HG03175 (cell line): ENCODE data around the gene ADD3.
"Not testable (repeated sequence)": the region's sequence is repeated elsewhere in the genome, so short reads cannot be mapped to it uniquely, and the experiment has no call there.

ENCODE experiments used
- ATAC-seq: cut with Tn5 transposase; IDR thresholded peaks from one replicate; pipeline ENCODE4 v1.9.1; 2021; ENCODE audit warnings: mild to moderate bottlenecking, moderate library complexity; ENCODE audit not compliant: unreplicated experiment

ADD3 gene

DNA sequence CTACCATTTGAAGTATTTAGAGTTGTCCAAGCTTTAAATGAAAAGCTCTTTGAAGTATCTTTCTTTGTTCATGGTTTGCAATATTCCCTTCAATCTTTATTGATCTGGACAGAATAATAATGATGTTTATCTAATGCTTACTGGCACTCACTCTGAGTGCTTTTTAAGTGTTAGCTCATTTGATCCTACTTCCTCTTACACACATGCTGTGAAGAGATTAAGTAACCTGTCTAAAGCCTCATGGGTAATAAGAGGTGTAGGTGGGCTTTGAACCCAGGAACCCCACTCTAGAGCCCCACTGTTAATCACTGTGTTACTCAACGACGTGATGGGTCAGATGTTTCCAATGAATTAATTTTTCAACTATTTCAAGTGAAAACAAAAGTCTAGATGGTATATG is 31.1 kb upstream of the ADD3 start:
- ATAC-seq, result no peak

DNA sequence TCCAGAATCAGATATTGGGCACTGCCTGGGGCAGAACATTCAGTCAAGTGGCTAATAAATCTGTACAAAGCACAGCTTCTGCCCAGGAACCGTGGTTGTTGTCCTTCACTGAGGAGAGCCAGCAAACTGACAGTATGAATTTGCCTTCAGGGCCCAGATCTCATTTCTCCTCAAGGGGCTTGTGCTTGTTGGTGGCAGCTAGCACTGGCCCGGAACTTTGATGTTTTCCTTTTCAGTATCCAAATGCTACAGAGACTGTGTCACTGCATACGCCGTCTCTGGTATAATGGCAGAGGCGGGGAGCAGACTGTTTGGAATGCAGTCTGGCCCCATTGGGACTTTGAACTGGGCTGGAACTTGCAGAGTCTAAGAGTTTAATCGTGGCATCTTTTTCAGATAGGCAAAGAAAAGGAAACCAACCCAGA is 30.4 kb upstream of the ADD3 start:
- ATAC-seq, result no peak

DNA sequence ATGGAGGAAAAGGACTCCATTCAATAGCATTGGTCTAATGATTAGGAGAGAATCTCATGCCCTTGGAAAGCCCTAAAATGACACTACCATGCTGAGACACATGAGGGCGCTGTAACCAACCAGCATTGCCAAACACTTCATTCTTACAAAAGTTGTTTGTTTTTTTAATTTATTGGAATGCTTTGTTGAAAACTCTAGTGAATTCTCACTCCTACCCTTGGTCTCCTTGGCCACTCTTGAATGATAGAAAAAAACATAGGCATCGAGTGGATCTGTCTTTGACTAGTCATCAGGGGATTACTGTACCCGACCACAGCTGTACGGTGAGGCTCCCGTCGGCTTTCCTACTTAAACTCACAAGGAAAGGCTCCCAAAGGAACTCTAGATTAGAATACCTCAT is 29.3 kb upstream of the ADD3 start:
- ATAC-seq, result no peak

DNA sequence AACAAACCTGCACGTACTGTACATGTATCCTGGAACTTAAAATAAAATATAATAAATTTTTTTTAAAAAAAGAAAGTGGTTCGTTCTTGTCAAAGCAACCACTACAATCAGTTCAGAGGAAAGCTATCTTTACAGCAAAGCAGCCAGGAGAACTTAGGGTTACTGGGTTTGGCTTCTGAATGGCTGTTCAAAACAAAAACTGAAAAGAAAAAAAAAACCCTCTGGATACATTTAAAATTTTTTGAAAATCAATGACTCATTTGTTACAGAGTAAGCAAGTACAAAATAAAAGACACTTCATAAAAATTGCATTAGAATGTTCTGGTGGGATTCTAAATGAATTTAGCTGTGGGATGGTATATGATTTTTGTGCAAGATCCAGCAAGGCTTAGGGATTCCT is 28.6 kb upstream of the ADD3 start:
- no peak for ATAC-seq

DNA sequence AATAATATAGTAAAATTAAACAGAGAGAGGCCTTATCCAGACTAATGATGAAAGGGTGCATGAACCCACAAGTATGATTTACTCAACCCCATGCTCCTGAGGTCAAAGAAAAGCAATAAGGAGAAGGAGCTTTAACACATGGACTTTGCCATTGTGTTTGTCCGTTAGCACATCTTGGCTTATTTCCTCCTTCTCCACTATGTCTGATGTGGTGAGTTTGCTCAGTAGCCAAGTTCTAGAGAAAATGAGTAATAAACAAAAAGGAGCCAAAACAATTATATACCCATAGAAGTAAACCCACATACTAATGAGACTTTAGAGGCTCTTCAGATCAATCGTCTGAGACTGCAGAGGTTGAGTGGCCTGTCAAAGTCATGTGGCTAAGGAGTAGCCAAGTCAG is 26.1 kb upstream of the ADD3 start:
- no peak for ATAC-seq

DNA sequence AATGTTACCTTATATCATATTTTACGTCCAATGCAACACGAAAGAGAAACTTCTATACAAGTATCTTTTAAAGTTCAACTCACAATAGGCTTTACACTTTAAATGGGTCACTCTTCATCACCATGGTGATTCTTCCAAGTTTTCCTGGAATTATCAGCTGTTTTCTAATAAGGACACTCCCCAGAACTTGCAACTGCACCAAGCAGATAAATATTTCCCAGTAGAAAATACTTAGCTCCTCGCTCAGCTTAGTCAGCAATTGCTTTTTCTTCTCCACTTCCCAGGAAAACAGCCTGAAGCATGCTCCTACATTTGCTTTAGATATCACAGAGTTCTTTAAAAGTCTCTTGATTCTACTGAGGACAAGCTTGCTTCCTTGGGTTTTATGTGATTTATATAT is 25.7 kb upstream of the ADD3 start:
- no peak for ATAC-seq

DNA sequence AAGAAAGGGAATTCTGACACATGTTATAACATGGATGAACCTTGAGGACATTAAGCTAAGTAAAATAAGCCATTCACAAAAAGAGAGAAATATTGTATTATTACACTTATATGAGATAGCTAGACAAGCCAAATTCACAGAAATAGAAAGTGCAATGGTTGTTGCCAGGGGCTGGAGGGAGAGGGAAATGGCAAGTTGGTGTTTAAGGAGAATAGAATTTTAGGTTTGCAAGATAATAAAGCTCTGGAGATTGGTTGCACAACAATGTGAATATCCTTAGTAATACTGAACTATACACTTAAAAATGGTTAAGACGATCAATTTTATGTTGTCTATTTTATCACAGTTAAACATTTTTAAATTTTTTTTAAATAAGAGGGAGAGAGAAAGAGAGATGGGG is 25.0 kb upstream of the ADD3 start:
- no peak for ATAC-seq

DNA sequence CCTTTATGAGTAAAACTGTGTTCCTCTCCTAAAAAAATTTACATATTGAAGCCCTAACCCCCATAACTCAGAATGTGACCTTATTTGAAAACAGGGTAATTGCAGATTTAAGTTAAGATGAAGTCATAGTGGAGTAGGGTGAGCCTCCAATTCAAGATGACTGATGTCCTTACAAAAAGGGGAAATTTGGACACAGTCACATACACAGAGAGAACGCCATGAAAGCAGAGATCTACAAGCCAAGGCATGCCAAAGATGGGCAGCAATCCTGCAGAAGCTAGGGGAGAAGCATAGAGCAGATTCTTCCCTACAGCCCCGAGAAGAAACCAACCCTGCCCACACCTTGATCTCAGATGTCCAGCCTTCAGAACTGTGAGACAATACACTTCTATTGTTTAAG is 23.8 kb upstream of the ADD3 start:
- no peak for ATAC-seq

DNA sequence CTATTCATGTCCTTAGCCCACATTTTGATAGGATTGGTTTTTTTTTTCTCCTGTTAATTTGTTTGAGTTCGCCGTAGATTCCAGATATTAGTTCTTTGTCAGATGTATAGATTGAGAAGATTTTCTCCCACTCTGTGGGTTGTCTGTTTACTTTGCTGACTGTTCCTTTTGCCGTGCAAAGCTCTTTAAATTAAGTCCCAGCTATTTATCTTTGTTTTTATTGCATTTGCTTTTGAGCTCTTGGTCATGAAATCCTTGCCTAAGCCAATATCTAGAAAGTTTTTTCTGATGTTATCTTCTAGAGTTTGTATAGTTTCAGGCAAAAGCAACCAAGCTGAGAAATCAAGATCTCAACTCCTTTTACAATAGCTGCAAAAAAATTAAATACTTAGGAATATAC is 22.0 kb upstream of the ADD3 start:
- not testable (repeated sequence) for ATAC-seq

DNA sequence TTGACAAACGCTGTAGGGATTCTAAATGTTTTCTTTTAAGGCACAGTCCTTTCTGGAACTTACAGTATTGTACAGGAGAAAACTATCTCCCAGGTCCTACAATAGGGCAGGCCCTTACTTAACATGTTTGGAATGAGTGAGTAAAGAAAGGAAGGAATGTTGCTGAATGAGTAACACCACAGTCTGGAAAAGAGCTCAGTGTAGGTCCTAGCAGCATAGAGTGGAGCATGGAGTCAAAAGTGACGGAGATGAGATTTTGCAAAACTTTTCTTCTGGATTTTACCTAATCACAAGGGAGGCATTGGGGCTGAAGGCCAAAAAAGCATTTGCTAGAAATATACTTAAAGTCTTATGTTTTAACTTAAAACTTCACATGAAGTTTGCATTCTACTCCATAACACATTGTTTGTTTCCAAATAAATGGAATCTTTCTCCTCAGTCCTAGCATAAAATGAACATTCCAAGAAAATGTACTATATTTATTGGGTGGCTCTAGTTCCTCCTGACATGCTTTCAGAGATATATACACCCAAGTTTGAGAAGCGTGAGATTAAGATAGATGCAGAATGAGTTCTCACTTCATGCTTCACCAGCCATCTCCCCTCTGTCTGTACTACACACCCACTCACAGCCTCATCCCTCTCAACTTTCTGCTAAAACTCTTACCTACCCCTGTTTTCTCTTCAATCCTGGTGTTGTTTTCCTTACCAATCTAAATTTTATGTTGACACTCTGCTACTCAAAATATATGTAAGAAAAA is 20.2 kb upstream of the ADD3 start:
- ATAC-seq, result no peak

DNA sequence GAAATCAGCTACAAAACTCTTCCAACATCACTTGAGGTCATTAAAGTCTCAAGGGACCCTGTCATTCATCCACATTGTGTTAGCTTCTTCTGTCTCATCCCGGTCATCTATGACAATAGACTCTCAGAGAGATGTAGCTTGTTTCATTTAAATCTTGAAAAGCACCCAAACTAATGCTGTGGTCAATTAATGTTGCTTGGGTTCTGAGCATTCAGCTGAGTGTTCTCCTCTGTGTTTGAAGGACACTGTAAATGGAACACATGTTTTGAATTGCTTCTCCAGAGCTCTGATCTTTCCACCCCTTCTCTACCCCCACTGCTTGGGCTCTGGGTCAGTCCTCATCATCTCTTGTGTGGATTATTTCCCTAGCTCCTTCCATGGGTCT is 19.6 kb upstream of the ADD3 start:
- ATAC-seq, result no peak

DNA sequence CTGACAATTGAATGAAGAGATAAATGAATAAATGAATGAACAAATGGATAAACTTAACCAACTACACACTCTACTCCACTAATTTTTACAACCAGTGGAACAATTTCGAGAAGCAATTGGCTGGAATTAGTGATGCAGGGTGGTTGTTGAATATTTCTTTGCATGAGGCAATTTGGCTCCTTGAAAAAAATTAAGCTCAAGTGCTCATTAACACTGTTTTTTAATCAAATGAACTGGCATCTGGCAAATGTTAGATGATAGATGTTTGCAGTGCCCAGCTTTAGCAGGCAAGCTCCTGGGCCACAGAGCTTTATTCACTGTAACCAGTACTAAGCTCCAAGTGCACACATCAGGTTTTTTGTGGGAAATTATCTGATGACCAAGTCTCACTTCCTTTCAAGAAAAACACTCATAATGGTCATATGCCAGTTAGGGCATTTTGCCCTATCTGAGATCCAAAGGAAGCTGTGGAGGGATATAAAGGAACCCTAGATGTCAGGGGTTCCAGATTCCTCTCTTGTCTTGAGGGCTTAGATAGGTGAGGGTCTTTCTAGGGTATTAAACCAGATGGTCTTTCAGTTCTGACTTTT is 16.4 kb upstream of the ADD3 start:
- no peak for ATAC-seq

DNA sequence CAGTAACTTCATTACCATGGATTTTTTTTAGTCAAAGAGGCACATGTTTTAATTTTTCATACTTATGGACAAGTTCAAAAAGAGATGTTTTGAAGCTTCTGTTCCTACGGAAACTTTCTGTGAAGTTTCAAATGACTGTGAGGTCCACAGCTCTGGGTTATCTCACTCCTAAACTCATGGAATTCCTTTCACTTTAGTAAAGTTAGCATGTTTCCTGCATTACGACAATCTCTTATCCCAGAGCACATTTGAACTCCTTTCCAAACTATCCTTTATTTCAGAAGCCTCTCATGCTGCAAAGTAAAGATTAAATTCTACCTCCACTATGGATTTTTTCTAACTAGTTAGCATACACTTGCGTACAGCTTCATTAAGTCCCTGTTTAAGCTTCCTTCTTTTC is 15.3 kb upstream of the ADD3 start:
- ATAC-seq, result no peak

DNA sequence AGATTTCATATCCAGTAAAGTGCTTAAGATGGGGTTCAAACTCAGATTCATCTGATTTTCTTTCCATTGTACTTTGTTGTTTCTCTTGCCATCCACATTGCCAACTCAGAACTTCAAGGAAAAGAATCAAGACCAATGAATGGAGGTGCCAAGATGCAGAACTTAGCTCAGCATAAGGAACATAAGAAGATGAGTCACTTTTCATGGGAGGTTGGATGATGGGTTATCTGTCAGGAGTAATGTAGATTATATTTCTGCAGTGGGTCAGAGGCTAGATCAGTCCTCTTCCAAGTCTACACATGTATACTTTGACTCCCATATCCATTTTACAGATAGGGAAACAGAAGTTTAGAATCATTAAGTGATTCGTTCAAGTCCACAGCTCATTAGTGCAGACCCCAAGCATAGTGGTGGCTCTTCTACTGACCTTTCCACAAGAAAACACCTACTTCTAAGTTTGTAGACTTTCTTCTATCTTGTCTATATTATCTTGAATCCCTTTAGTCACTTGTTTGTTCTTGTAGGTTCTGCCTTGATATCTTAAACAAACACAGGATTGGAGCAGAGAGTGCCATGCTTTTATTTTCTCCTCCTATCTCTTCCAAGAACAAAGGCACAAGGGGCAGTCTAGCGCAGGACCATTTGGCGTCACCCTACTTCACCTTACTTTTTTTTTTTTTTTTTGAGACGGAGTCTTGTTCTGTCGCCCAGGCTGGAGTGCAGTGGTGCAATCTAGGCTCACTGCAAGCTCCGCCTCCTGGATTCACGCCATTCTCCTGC is 14.0 kb upstream of the ADD3 start:
- ATAC-seq, result no peak

DNA sequence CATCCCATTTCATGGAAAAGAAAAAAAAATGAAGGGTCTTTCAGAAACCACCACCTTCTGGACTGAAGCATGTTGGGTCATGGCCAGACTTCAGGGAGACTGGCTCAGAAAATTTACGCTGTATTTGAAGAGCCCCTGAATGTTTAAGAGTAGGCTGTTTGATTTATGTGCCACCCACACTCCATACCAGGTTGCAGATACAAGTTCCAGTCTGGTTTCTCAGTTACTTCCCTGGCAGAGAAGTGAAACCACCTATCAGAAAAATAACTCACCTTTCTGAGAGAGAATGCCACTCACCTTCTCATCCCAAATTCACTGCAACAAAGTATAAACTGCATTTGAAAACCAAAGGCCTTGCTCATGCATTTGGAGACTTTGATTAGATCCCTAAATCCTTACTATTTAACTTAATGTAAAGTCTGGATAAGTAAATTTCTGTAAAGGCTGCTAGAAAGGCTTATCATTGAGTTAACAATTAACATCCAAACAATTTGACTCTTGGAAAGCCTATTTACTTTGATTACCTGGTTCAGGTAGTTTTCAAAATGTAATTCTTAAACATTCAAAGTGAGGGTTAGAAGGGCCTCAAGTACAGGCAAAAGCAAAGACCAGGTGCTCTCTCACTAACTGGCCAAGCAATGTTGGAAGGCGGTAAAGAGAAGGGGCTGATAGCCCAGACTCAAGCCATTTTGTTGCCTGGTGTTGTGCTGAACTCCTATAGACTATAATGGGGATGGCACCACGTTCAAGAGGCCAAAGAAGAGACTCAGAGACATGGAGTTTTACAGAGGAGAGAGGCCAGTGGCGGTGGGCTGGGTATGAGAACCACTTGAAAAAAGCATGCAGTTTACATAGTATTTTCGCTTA is 12.8 kb upstream of the ADD3 start:
- ATAC-seq, result no peak

DNA sequence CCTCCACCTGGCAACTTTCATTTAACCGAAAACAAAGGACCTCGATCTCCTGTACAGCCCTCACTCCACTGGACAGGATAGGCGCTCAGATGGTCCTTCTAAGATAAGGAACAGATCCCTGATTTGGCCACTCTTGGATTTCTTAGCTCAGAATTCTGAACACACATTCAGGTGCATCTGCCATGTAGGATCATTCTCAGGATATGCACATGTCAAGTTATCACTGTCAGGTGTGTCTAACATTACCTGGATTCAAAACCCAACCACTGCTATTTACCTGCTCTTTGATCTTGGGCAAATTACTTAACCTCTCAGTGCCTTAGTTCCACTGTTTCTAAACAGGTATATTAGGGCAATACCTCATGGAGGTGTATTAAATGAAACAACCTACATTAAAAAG is 12.2 kb upstream of the ADD3 start:
- no peak for ATAC-seq

DNA sequence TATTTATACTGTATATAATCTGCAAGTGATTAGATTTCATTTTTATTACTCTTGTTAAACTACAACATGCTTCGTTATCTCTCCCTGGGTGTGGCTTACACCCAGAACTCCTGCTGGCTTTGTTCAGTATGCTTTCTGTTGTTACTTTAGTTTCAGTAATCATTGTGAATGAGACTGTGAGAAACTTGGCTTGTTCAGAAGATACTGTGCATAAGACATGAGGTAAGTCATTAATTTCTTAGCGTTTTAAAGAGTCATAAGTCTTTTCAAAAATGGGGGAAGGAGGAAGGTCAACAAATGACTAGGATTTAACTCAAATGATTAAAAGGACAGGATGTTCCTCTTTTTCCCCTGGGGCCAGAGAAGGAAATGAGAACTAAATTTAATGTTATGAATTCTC is 11.6 kb upstream of the ADD3 start:
- ATAC-seq, result peak; percentile 84

DNA sequence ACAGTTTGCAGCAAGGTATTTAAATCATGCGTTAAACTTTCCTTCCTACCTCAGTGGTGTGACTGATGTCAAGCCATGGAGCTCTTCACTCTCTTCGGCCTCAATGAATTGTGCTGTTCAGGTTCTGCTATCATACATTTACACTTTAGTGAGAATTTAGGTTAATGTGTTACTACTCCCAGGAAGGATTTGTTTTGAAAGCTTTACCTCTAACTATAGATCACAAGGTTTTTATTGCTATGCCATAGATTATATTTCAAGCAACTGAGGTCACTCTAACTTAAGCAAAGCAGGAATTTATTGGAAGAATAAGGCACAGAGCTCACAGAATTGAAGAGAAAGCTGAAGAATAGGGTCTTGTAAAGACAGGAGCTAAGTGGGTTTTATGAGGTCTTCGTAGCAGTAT is 11.0 kb upstream of the ADD3 start:
- ATAC-seq, result peak; percentile 33

DNA sequence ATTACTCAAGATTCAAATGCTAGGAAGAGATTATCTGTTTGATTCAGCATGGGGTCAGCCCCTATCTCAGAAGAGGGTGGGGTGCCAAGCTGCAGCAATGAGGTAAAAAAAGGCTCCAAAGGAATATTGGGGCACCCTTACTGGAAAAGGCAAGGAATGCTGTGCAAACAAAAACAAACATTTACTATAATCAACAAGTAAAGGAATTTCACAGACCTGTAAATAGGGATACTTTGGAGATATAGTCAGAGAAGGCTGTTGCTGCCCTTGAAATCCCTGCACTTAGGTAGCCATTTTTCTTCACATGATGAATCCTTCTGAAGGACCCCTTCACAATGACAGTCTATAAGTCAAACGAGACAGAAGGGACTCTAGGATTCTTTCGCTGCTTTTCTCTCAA is 10.6 kb upstream of the ADD3 start:
- ATAC-seq, result no peak

DNA sequence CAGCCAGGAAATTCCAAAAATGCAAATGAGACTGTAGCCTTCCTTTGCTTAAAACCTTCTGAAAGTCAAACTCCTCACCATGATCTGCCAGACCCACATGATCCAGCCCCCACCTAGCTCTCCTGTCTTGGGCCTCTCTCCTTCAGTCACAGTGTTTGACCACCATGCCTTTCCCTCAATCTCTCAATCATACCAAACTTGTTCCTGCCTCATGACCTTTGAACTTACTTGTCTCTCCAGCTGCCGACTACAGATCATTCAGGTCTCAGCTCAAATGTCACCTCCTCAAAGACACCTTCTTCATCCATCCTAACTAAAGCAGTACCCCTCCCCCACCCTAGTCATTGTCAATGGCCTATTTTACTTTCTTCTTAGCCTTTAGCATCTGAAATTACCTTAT is 9.3 kb upstream of the ADD3 start:
- ATAC-seq, result no peak

DNA sequence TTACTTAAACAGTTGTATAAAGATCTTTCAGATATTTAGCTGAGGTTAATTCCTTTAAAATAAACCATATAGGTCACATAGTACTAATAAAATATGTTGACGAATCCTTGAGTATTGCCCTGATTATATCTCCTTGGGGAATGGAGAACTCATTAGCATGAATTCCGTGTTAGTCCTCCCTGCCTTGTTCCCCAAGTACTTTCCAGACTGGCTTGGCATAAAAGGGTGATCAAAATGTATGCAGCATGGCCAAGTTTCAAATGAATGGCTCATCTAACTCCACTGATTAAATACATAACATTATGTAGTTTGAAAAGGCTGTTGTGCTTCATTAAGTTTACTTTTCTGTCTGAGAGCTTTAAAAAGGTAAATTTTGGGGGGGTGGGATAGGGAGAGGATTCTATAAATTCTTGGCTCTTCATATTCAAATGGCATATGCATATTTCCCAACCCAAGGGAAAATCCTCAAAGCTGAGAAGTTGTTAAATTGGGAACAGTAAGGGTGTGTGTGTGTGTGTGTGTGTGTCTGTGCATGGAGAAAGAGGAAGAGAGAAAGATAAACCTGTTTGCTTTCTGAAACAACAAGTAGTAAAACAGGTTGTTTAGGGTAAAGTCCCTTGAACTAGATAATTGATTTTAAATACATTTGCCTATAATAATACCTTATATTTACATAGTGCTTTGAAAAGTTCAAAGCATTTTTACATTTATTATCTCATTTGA is 4.8 kb upstream of the ADD3 start:
- ATAC-seq, result no peak
